GM12878 (cell line): ENCODE results near the gene KLHL20. TPM values are rescaled to one million over a fixed set of nuclear protein-coding genes. Genes with fewer than 3 reads are reported as not detected.

ENCODE experiments used
- ATAC-seq: fragments of 200-7000 bp; cut with Tn5 transposase; 3 replicates; pipeline ENCODE4 v1.9.1; 2020; ENCODE audit warnings: mild to moderate bottlenecking, moderate library complexity
- BruUV-seq: library from RNA; stranded (reverse); fragments of 400-500 nt; replicated peaks from 2 replicates; lab custom pipeline; 2021; lab: Mats Ljungman, UMichigan
- CTCF ChIA-PET: fragments of 300-600 bp; sonication (Branson Sonifier 250); formaldehyde crosslinking; extraction: SDS; loops from one replicate; lab custom pipeline; 2021; ENCODE audit warnings: inconsistent platforms; lab: Yijun Ruan, JAX
- POLR2A ChIA-PET: fragments of 350-600 bp; formaldehyde crosslinking; extraction: SDS; loops from one replicate; lab custom pipeline; 2021; ENCODE audit warnings: inconsistent platforms; lab: Charles Lee
- RAD21 ChIA-PET: fragments of 300-600 bp; sonication (Branson Sonifier 250); formaldehyde crosslinking; loops from one replicate; lab custom pipeline; 2023; ENCODE audit warnings: antibody characterized with exemption; ENCODE audit not compliant: unreplicated experiment; lab: Charles Lee
- SMC1A ChIA-PET: fragments of 300-600 bp; sonication (Branson Sonifier 250); formaldehyde crosslinking; loops from one replicate; lab custom pipeline; 2023; ENCODE audit not compliant: unreplicated experiment, uncharacterized antibody; lab: Charles Lee
- DNase-seq: peaks from one replicate; pipeline ENCODE4 v3.0.0-alpha.2; 2011; ENCODE audit warnings: low read depth, low spot score
- FAIRE-seq: peaks from 3 replicates; lab custom pipeline; 2011; peaks lifted over from hg19 to GRCh38; lab: Jason Lieb, UNC
- H2AFZ ChIP-seq: 2 replicates; pipeline ENCODE4 v1.6.0; 2011; ENCODE audit warnings: low read depth, low read length, control low read depth; ENCODE audit not compliant: control insufficient read depth
- H3K27ac ChIP-seq: 2 replicates; pipeline ENCODE4 v1.5.1; 2011; ENCODE audit warnings: control low read depth; ENCODE audit not compliant: control insufficient read depth, insufficient read depth
- H3K27me3 ChIP-seq, 2 experiments: replicated peaks in 1 of 2; 2 replicates each; pipeline versions ENCODE4 v1.6.0 to v1.6.1; 2011; ENCODE audit warnings: low read length in 1 of 2; ENCODE audit not compliant: control insufficient read depth in 2 of 2, insufficient read depth in 2 of 2
- H3K36me3 ChIP-seq, 2 experiments: 2 replicates each; pipeline ENCODE4 v1.5.1; 2011; ENCODE audit warnings: low read length in 1 of 2; ENCODE audit not compliant: control insufficient read depth in 2 of 2, insufficient read depth in 2 of 2
- H3K4me1 ChIP-seq: 2 replicates; pipeline ENCODE4 v1.6.1; 2011; ENCODE audit warnings: mild to moderate bottlenecking, low read length, moderate library complexity, mixed read lengths; ENCODE audit not compliant: control insufficient read depth, insufficient read depth
- H3K4me2 ChIP-seq: 2 replicates; pipeline ENCODE4 v1.6.0; 2011; ENCODE audit warnings: control low read depth; ENCODE audit not compliant: control insufficient read depth, insufficient read depth
- H3K4me3 ChIP-seq: fragments of 200-600 bp; sonication (generic); 2 replicates; pipeline ENCODE4 v1.5.1; 2016
- H3K79me2 ChIP-seq: 2 replicates; pipeline ENCODE4 v1.6.0; 2011; ENCODE audit warnings: low read length; ENCODE audit not compliant: control insufficient read depth, insufficient read depth
- H3K9ac ChIP-seq: 2 replicates; pipeline ENCODE4 v1.8.0; 2011; ENCODE audit warnings: low read length, control low read depth, mixed read lengths; ENCODE audit not compliant: control insufficient read depth, insufficient read depth
- H3K9me3 ChIP-seq: replicated peaks from 3 replicates; pipeline ENCODE4 v1.5.1; 2011; ENCODE audit warnings: mild to moderate bottlenecking, low read length; ENCODE audit not compliant: control insufficient read depth, insufficient read depth
- H4K20me1 ChIP-seq: 2 replicates; pipeline ENCODE4 v1.6.0; 2011; ENCODE audit not compliant: control insufficient read depth, insufficient read depth
- BACH1 ChIP-seq: fragments of 450-650 bp; IDR thresholded peaks from 2 replicates; pipeline ENCODE4 v1.6.1; 2017; ENCODE audit warnings: mild to moderate bottlenecking, borderline replicate concordance
- BHLHE40 ChIP-seq, 2 experiments: fragments of 450-650 bp in 1 of 2; IDR thresholded peaks; 2 replicates each; pipeline ENCODE4 v1.6.1; 2011 to 2017; ENCODE audit warnings: low read depth in 2 of 2, borderline replicate concordance in 1 of 2, improper control_type of control experiment in 1 of 2, low read length in 1 of 2, mild to moderate bottlenecking in 1 of 2
- CEBPB ChIP-seq, 2 experiments: fragments of 150-350 bp in 1 of 2; IDR thresholded peaks; 2 replicates each; pipeline ENCODE4 v1.6.1; 2012 to 2014; ENCODE audit warnings: low read depth in 2 of 2, low read length in 2 of 2, borderline replicate concordance in 1 of 2, inconsistent platforms in 1 of 2
- EZH2 ChIP-seq: IDR thresholded peaks from 2 replicates; pipeline ENCODE4 v1.6.1; 2012; ENCODE audit warnings: low read depth, mild to moderate bottlenecking, control low read depth, inconsistent platforms, low read length, borderline replicate concordance; ENCODE audit not compliant: control insufficient read depth
- IKZF1 ChIP-seq: fragments of 450-650 bp; conservative IDR thresholded peaks from 2 replicates; pipeline ENCODE4 v1.6.1; 2017; ENCODE audit warnings: antibody characterized with exemption, mild to moderate bottlenecking
- IKZF2 ChIP-seq, 2 experiments: fragments of 450-650 bp; IDR thresholded peaks; 2 replicates each; pipeline ENCODE4 v1.6.1; 2017; ENCODE audit warnings: mild to moderate bottlenecking in 2 of 2, moderate library complexity in 2 of 2
- NR2F1 ChIP-seq: fragments of 450-650 bp; conservative IDR thresholded peaks from 2 replicates; pipeline ENCODE4 v1.6.1; 2017; ENCODE audit warnings: mild to moderate bottlenecking
- POU2F2 ChIP-seq: IDR thresholded peaks from 3 replicates; pipeline ENCODE4 v1.6.1; 2011; ENCODE audit warnings: low read depth, mild to moderate bottlenecking, low read length, borderline replicate concordance
- RCOR1 ChIP-seq: conservative IDR thresholded peaks from 2 replicates; pipeline ENCODE4 v1.6.1; 2012; ENCODE audit warnings: low read depth, low read length, improper control_type of control experiment
- SIN3A ChIP-seq: IDR thresholded peaks from 2 replicates; pipeline ENCODE4 v1.6.1; 2012; ENCODE audit warnings: low read depth, low read length, improper control_type of control experiment
- SIX5 ChIP-seq: IDR thresholded peaks from 2 replicates; pipeline ENCODE4 v1.6.1; 2011; ENCODE audit warnings: mild to moderate bottlenecking, low read depth, low read length, moderate library complexity; ENCODE audit not compliant: severe bottlenecking
- SREBF2 ChIP-seq: IDR thresholded peaks from 2 replicates; pipeline ENCODE4 v1.6.1; 2012; ENCODE audit warnings: mild to moderate bottlenecking, low read length
- TCF7 ChIP-seq: IDR thresholded peaks from 2 replicates; pipeline ENCODE4 v1.6.1; 2014; ENCODE audit warnings: antibody characterized with exemption, borderline replicate concordance
- YBX1 ChIP-seq: fragments of 450-650 bp; IDR thresholded peaks from 2 replicates; pipeline ENCODE4 v1.6.1; 2016; ENCODE audit warnings: antibody characterized with exemption
- ZNF622 ChIP-seq: fragments of 450-650 bp; IDR thresholded peaks from 2 replicates; pipeline ENCODE4 v1.6.1; 2017; ENCODE audit warnings: mild to moderate bottlenecking, inconsistent platforms
- in situ Hi-C: fragments of 300-500 bp; cut with MboI; formaldehyde crosslinking; loops from 9 replicates; pipeline ENCODE4 v1.14.3; 2018; ENCODE audit warnings: mixed read lengths
- intact Hi-C: fragments of 100-400 bp; cut with micrococcal nuclease; formaldehyde crosslinking; loops from one replicate; pipeline ENCODE4 v1.14.2; 2022; ENCODE audit not compliant: unreplicated experiment
- polyA plus RNA-seq, 11 experiments: library from polyadenylated mRNA; depleted of rRNA in 4 of 11; unstranded in 6 of 11; stranded (reverse) in 5 of 11; fragments of >200 nt; fragmentation: Nextera tagmentation in 4 of 11; fragmentation: Illumina TruSeq in 1 of 11; extraction: Ambion mirVana in 4 of 11; extraction: Trizol in 1 of 11; gene quantifications; 1 replicate in 1 of 11; 2 replicates in 10 of 11; pipeline versions ENCODE4 v1.2.1 to v1.2.3, GENCODE V29; 2011 to 2016; ENCODE audit warnings: inconsistent platforms in 2 of 11, missing spikeins in 2 of 11, low read depth in 1 of 11
- total RNA-seq, 4 experiments: library from RNA; depleted of rRNA in 3 of 4; stranded (reverse); fragments of >200 nt in 3 of 4; fragmentation: Illumina TruSeq in 1 of 4; extraction: Trizol in 1 of 4; gene quantifications; 2 replicates each; pipeline versions ENCODE4 v1.2.1 to v1.2.3, GENCODE V29; 2013 to 2021
- TF ChIP-seq, protein P1 (sequence below): fragments of 450-650 bp; IDR thresholded peaks from 2 replicates; pipeline ENCODE4 v1.6.1; 2014; ENCODE audit warnings: mild to moderate bottlenecking
- TF ChIP-seq, protein P2 (sequence below): fragments of 450-650 bp; IDR thresholded peaks from 2 replicates; pipeline ENCODE4 v1.6.1; 2017; ENCODE audit warnings: low read depth, mild to moderate bottlenecking, moderate library complexity
- TF ChIP-seq, protein P3 (sequence below): fragments of 450-650 bp; IDR thresholded peaks from 2 replicates; pipeline ENCODE4 v1.6.1; 2017; ENCODE audit warnings: mild to moderate bottlenecking, moderate library complexity

KLHL20 gene
- total and polyA plus RNA-seq, 10 of the 15 experiments (the other 5 are each of a cell fraction or from before 2014, with no cell fraction given): 3.8 to 14.0 (median 10.0) TPM

DNA sequence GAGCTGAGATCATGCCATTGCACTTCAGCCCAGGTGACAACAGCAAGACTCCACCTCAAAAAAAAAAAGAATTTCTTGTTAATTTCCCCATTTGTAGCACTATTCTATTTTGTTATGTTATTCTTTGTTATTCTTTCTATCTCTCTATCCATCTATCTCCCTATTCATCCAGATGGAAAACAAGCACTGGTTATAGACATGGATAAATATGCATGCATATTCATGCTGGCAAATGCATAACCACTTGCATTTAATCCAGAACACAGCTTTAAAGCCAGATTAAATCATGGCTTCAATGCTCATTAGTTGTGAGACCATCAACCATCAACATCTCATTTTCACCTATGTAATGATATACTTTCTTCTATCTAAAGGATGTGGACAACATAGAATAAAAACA, 21.5 kb upstream of the KLHL20 start:
- in situ Hi-C loops: no loop called here
- ATAC-seq: no peak

More for the DNA sequence above, 21.5 kb upstream of the KLHL20 start:
- TF ChIP-seq SIX5 (no peak), CEBPB (IDR thresholded peaks at IDR 0.05; ENCODE audit: borderline replicate concordance in 1 of 2, low read depth in 2 of 2, low read length in 2 of 2) (no peak), BACH1 (no peak), POU2F2 (no peak), TCF7 (no peak), NR2F1 (no peak), EZH2 (no peak), IKZF1 (no peak), BHLHE40 (IDR thresholded peaks at IDR 0.05; ENCODE audit: borderline replicate concordance in 1 of 2, low read depth in 2 of 2, low read length in 1 of 2) (no peak), IKZF2 (IDR thresholded peaks at IDR 0.05) (no peak), RCOR1 (no peak), ZNF622 (no peak), SREBF2 (no peak), SIN3A (no peak), YBX1 (no peak)
- TF ChIP-seq, protein P1, sequence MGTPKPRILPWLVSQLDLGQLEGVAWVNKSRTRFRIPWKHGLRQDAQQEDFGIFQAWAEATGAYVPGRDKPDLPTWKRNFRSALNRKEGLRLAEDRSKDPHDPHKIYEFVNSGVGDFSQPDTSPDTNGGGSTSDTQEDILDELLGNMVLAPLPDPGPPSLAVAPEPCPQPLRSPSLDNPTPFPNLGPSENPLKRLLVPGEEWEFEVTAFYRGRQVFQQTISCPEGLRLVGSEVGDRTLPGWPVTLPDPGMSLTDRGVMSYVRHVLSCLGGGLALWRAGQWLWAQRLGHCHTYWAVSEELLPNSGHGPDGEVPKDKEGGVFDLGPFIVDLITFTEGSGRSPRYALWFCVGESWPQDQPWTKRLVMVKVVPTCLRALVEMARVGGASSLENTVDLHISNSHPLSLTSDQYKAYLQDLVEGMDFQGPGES: no peak
- TF ChIP-seq, protein P2, sequence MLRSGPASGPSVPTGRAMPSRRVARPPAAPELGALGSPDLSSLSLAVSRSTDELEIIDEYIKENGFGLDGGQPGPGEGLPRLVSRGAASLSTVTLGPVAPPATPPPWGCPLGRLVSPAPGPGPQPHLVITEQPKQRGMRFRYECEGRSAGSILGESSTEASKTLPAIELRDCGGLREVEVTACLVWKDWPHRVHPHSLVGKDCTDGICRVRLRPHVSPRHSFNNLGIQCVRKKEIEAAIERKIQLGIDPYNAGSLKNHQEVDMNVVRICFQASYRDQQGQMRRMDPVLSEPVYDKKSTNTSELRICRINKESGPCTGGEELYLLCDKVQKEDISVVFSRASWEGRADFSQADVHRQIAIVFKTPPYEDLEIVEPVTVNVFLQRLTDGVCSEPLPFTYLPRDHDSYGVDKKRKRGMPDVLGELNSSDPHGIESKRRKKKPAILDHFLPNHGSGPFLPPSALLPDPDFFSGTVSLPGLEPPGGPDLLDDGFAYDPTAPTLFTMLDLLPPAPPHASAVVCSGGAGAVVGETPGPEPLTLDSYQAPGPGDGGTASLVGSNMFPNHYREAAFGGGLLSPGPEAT: no peak
- TF ChIP-seq, protein P3, sequence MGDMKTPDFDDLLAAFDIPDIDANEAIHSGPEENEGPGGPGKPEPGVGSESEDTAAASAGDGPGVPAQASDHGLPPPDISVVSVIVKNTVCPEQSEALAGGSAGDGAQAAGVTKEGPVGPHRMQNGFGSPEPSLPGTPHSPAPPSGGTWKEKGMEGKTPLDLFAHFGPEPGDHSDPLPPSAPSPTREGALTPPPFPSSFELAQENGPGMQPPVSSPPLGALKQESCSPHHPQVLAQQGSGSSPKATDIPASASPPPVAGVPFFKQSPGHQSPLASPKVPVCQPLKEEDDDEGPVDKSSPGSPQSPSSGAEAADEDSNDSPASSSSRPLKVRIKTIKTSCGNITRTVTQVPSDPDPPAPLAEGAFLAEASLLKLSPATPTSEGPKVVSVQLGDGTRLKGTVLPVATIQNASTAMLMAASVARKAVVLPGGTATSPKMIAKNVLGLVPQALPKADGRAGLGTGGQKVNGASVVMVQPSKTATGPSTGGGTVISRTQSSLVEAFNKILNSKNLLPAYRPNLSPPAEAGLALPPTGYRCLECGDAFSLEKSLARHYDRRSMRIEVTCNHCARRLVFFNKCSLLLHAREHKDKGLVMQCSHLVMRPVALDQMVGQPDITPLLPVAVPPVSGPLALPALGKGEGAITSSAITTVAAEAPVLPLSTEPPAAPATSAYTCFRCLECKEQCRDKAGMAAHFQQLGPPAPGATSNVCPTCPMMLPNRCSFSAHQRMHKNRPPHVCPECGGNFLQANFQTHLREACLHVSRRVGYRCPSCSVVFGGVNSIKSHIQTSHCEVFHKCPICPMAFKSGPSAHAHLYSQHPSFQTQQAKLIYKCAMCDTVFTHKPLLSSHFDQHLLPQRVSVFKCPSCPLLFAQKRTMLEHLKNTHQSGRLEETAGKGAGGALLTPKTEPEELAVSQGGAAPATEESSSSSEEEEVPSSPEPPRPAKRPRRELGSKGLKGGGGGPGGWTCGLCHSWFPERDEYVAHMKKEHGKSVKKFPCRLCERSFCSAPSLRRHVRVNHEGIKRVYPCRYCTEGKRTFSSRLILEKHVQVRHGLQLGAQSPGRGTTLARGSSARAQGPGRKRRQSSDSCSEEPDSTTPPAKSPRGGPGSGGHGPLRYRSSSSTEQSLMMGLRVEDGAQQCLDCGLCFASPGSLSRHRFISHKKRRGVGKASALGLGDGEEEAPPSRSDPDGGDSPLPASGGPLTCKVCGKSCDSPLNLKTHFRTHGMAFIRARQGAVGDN: no peak
- H3K4me1 ChIP-seq: no peaks in the 10 kb centered on the region
- ChIA-PET SMC1A (no interaction called here), CTCF (no interaction called here), POLR2A (no interaction called here), RAD21 (no interaction called here)
- H3K36me3 ChIP-seq: no peaks in the 10 kb centered on the region
- H3K9me3 ChIP-seq: no peaks in the 10 kb centered on the region
- H3K4me2 ChIP-seq: no peak overlapping the region
- no peak overlapping the region for H2AFZ ChIP-seq
- FAIRE-seq (no peak), DNase-seq (no peak)
- BruUV-seq: no TSS peak
- H3K27ac ChIP-seq: no peak overlapping the region
- no peaks in the 10 kb centered on the region for H4K20me1 ChIP-seq
- H3K79me2 ChIP-seq: no peaks in the 10 kb centered on the region
- no peak overlapping the region for H3K9ac ChIP-seq
- no peaks in the 10 kb centered on the region for H3K27me3 ChIP-seq
- intact Hi-C loops: no loop called here
- H3K4me3 ChIP-seq: no peak overlapping the region
